HG02678 (cell line): ENCODE measurements around the gene STX1B.
A peak's percentile ranks its signal among the peaks of the same experiment; 100 is the strongest.

ENCODE experiments used
- ATAC-seq: cut with Tn5 transposase; IDR thresholded peaks from one replicate; pipeline ENCODE4 v1.9.1; 2021; ENCODE audit warnings: mild to moderate bottlenecking, moderate library complexity; ENCODE audit not compliant: unreplicated experiment

The STX1B gene

DNA sequence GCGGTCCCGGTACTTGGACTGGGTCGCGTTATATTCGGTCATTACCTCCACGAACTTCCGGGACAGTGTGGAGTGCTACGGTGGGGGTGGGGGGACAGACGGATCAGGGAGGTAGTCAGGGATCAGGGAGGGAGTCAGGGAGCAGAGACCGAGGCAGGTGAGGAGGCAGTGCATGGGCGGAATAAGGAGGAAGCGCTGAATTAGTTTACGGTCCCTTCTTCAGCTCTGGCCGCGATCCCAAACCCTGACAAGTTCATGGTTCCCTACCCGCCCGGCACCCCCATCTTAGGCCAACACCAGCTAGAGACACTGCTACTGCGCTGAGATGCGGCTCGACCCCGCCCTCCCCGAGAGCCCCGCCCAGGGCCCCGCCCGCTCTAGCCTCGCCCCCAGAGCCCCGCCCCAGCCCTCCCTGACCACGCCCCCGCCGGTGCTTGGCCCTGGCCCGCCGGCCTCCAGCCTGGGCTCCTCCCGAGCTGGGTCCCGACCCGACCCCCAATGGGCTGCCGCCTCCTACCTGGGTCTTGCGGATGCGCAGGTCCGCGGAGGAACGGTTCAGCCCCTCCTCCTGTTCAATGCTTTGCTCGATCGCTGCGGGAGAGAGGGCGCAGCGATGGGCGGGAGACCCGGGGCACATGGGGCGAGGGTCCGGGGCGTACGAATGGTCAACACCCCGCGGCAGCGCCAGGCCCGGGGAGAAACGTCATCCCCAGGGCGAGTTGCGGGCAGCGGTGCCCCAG is 13.3 kb downstream of the STX1B start:
- peak; percentile 76 for ATAC-seq

DNA sequence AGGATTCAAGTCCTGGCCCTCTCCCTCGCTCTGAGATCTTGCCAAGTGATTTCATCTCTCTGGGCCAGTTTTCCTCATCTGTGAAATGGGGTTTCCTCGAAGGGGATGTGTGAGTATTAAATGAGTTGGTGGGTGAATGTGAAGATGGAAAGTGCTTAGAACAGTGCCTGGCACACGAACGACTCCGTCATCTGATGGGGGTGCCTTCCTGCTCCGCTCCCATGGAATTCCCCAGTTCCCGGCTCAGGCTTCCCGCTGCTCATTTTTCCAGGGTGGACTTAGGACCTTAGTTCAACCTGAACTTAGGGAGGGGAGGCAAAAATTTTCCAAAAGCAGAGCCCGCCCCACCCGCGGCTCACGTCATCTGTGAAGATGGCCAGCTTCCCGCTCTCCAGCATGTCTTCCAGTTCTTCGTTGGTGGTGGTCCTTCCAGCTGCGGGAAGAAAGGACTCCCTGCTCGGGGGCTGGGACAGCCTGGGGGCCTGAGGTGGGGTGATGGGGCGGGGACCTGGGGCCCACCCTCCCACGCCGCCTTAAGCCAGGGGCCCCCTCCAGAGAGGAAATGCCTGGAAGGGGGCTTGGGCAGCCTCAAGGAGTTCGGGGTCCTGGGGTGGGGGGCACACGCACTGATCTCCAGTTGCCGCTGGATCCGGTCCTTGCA is 14.0 kb downstream of the STX1B start:
- ATAC-seq = peak; percentile 7

GRCh38 chr16:30995927-30996323 is 14.5 kb downstream of the STX1B start:
- no peak for ATAC-seq

DNA sequence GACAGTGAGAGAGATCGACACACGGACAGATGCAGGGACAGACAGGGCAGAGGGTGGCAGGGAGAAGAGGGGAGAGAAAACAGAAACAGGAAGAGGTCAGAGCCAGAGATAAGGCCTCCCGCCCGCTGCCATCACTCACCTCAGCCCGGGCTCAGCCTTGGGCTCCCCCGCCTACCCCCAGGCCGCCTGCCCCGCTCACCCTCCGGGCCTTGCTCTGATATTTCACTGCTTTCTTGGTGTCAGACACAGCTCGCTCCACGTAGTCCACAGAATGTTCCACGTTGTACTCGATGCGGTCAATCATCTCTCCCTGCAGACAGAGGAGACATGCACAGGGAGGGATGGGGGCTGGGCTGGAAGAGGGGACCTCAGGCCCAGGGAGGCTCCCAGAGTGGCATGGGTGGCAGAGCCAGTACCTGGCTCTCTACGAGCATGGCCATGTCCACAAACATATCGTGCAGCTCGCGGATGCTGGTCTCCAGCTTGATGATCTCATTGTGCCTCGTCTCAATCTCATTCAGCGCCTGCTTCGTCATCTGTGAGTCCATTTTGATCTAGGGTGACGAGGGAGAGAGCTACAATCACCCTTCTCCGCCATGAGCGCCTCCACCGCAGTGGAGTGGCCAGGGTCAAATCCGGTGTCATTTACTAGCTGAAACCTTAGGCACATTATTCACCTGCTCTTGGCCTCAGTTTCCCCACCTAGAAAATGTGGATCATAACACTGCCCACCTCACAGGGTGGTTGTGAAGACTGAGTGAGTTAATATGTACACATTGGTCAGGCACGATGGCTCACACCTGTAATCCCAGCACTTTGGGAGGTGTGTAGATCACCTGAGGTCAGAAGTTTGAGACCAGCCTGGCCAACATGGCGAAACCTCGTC is 17.3 kb downstream of the STX1B start:
- ATAC-seq = no peak

DNA sequence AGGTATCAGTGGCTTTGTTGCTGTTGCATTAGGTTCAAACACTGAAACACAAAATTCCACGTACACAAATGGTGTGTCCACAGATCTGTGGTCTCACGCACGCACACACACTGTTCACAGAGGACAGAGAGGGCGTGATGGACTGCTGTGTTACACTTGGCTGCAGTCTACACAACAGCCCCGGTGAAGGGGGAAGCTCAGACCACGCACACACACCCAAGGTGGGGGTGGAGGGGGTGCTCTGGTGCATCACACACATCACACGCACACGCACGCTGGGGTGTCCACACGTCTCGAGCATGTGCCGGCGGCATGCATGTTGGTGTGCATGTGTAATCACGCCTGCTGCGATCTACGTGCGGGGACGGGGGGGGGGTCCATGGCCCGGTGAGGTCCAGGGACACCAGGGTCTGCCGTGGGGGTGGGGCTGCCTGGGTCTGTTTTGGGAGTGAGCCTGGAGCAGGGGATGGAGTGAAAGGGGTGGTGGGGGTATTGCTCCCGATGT is 18.1 kb downstream of the STX1B start:
- ATAC-seq = no peak

- ATAC-seq = no peak
Observed at GRCh38 chr16:30991052-30991451, 19.4 kb downstream of the STX1B start.

GRCh38 chr16:30990105-30990504 is 20.3 kb downstream of the STX1B start:
- ATAC-seq = no peak

- no peak for ATAC-seq
Observed at GRCh38 chr16:30989469-30990047, 20.9 kb downstream of the STX1B start.

DNA sequence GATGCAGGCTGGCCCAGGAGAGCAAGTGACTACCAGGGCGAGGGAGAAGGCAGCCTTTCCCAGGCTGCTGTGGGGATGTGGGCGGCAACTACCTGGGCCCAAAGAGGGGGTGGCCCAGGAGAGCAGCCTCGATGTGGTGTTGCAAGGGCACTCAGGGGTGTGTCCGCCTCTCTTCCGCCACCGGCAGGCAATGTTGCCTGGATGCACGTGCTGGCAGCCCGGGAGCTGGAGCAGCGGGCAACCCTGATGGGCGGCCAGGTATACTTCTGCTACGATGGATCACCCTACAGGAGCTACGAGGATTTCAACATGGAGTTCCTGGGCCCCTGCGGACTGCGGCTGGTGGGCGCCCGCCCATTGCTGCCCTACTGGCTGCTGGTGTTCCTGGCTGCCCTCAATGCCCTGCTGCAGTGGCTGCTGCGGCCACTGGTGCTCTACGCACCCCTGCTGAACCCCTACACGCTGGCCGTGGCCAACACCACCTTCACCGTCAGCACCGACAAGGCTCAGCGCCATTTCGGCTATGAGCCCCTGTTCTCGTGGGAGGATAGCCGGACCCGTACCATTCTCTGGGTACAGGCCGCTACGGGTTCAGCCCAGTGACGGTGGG is 22.8 kb downstream of the STX1B start:
- ATAC-seq = no peak

- no peak for ATAC-seq
Observed at GRCh38 chr16:30986129-30986991, 24.1 kb downstream of the STX1B start.

- ATAC-seq = no peak
Observed at GRCh38 chr16:30985401-30986128, 24.9 kb downstream of the STX1B start.

DNA sequence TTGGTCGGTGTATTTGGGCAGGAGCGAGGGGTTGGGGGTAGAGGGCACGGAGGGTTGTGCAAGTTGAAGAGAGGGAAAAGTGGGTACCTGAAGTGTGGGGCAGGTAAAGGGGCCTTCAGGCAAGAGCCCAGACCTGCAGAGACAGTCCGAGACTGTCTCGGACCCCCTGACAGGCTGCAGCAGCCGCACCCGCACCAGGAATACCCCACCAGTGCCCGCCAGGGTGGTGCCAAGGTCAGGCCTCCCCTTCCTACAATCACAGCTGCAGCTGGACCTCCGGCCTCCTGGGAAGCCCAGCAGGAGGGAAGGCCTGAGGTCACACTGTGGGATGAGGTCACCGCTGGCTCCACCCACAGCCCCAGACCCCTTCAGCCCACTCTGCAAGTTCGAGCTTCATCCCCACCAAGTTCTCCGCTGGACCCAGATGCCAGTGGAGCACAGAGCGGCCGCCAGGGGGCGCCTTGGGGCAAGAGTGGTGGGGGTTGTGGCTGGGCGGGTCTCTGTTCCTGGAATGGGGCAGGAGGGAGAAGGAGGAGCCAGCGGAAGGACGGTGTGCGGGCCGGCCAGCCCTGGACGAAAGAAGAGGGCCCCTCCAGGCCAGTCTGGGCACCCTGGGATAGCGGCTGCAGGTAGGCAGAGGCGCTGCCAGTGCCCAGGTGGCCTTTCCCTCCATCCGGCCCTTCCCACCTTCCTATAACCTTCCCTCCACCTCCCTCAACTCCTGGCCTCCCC is 25.6 kb downstream of the STX1B start, which contains the start of gene HSD3B7:
Gene HSD3B7, plus strand, starts transcription at position 539 of the 732 bp plus-strand sequence. CDS start 452 bp downstream, outside the sequence.
- ATAC-seq = no peak

GRCh38 chr16:30983898-30984610 is 26.4 kb downstream of the STX1B start:
- no peak for ATAC-seq

GRCh38 chr16:30983289-30983889 is 27.0 kb downstream of the STX1B start:
- ATAC-seq = no peak

GRCh38 chr16:30982548-30983288 is 27.7 kb downstream of the STX1B start:
- no peak for ATAC-seq

DNA sequence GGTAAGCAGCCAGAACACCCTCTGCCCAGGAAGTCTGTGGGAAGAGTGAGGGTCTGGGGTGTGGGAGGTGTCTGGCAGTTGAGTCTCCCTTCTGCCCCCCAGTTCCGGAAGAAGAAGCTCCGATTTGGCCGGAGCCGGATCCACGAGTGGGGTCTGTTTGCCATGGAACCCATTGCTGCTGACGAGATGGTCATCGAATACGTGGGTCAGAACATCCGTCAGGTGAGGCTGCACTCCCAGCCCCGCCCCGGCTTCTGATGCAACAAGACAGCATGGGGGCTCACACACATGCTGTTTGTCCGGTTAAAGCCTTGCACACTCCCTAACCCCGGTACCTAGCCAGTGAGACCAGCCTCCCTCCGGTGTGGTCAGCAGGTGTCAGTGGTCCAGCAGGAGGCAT is 29.5 kb downstream of the STX1B start:
- ATAC-seq = no peak
